Lung microvascular endothelial cell (primary cell): Measurements from ENCODE around the gene ANKRD33B. TPM values are rescaled to one million over a fixed set of nuclear protein-coding genes. Genes with fewer than 3 reads are reported as not detected.
"Not testable (repeated sequence)": the region's sequence is repeated elsewhere in the genome, so short reads cannot be mapped to it uniquely, and the experiment has no call there.

Experiments used
- DNase-seq, 2 donors: peaks; one replicate each; pipeline versions ENCODE4 v3.0.0 to v3.0.0-alpha.2; 2010; ENCODE audit warnings: low read depth in 2 of 2
- total RNA-seq: library from RNA; depleted of rRNA; stranded (reverse); fragments of >200 nt; gene quantifications from 2 replicates; pipeline ENCODE4 v1.2.1, GENCODE V29; 2014

ANKRD33B gene
- total RNA-seq, 1 donor from 2014 or later, result 1.4 TPM

DNA sequence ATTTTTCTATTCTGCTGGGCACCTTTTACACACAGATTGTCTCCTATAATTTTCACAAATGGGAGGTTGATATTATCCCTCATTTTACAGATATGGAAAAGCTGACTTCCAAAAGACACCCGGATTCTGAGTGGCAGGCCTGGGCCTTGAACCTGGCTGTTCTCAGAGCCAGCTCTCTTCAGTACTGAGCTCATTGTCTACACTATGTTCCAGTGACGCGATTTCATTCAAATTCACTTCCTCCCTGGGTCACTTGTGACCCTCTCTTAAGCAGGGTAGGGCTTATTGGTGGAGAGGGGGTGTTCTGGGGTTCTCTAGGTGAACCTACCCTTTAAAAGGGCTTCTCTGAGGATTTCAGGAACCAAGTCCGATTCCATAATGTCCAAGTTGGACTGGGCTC lies 70.2 kb downstream of the ANKRD33B start:
- peak; percentile 23 to 46 for DNase-seq

DNA sequence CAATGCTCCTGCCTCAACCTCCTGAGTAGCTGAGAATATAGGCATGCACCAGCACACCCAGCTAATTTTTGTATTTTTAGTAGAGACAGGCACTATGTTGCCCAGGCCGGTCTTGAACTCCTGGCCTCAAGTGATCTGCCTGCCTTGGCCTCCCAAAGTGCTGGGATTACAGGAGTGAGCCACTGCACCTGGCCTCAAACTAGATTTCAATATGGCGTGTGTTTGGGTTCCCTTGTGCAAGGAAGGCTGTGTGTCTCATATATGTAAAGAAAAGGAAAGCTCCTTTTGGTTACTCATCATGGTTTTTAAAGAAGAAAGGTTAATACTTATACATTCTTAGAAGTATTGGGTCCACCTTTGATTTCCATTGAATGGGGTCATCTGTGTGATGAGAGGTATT lies 70.7 kb downstream of the ANKRD33B start:
- DNase-seq, result no peak

DNA sequence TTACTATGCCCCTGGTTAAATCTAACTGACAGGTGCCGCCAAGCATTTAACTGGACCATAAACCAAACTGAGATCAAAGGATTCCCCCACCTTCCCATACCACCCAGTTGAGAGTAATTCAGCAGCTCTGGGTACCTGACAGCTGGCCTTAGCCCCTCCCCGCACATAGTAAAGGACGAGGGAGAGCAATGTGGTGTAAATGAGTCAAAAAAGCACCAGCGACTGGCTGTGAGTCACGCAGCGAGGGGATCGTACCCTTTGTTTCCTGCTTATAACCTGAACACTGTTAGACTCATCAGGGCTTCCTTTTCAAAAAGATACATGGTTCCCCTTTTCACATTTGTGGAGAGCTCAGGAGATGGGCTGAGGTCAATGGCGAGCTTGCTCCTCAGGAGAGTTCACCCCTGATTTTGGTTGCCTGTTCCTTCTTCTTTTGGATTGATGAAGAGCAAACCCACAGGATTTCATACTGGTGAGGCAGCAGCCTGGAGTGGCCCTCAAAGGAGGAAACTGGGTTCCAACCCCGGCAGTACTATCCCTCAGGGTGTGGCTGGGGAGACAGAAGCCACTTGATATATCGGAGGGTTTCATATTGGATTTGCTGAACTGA lies 71.5 kb downstream of the ANKRD33B start:
- peak; percentile 74 to 82 for DNase-seq

- DNase-seq, result no peak
These were observed 72.0 kb downstream of the ANKRD33B start for GRCh38 chr5:10635867-10636350.

DNA sequence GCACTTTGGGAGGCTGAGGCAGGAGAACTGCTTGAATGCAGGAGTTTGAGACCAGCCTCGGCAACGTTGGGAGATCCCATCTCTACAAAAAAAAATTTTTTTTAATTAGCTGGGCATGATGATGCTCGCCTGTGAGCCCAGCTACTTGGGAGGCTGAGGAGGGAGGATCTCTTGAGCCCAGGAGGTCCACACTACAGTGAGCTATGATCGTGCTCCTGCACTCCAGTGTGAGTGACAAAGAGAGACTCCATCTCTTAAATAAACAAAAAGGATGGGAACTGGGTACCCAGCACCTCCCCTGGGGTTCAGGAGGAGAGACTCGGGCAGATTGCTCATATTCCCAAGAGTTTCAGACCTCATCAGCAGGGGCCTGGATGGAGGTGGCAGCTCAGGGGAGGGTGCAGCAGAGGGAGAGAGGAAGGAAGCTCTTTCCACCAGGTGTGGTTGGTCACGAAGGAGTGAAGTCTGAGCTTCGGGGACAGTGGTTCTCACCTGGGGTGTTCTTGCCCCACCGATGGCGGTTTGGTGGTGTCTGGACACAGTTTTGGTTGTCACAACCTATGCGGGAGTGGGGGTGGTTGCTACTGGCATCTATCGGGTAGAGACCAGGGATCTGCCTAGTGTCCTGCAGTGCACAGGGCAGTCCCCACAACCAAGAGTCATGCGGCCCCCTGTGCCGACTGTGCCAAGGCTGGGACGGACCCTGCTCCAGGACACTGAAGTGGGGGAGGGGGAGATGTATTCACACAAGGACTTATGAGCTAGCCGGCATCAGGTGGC lies 72.7 kb downstream of the ANKRD33B start:
- no peak for DNase-seq

DNA sequence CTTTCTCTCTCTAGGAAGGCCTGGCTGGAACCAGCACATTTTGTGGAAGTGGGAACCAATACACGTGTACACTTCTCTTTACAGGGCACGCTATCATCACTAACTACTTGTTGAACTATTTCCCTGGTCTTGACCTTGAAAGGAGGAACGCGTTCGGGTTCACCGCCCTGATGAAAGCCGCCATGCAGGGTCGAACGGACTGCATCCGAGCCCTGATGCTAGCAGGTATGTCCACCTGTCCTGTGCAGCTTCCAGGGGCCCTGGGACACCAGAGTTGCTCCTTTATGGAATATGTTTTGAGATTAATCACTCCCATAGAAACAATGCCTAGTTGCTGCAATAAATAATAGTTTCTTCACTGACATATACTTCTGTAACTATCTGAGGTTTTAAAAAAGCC lies 74.1 kb downstream of the ANKRD33B start:
- no peak for DNase-seq

- DNase-seq, result not testable (repeated sequence)
These were observed 74.9 kb downstream of the ANKRD33B start for GRCh38 chr5:10638723-10639122.

DNA sequence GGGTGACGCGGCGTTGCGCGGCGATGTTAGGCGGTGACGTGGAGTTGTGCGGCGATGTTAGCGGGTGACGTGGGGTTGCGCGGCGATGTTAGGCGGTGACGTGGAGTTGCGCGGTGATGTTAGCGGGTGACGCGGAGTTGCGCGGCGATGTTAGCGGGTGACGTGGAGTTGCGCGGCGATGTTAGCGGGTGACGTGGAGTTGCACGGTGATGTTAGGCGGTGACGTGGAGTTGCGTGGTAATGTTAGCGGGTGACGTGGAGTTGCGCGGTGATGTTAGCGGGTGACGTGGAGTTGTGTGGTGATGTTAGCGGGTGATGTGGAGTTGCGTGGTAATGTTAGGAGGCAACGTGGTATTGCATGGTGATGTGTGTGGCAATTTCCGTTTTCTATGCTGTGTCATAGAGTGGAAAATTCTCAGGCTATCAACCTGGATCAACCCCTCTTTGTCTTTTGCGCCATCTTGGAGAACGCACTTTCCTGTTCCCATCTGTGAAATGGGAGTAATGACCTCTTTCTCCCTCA lies 76.0 kb downstream of the ANKRD33B start:
- DNase-seq, result no peak

DNA sequence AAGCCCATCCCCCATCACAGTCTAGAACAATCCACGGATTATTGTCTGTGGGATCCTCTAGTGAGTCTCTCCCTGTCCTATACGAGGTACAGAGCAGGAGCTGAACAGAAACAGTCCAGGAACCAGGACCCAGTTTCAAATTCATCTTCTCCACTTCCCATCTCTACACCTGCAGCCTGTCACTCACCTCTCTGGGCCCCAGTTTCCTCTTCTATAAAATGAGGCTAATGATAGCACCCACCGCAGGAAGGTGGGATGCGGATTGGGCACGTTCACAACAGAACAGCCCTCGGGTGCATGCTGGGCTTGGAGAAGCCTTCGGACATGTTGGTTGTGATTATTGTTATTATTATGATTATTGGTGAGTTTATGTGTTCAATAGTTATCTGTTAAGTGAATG lies 78.5 kb downstream of the ANKRD33B start:
- no peak for DNase-seq

DNA sequence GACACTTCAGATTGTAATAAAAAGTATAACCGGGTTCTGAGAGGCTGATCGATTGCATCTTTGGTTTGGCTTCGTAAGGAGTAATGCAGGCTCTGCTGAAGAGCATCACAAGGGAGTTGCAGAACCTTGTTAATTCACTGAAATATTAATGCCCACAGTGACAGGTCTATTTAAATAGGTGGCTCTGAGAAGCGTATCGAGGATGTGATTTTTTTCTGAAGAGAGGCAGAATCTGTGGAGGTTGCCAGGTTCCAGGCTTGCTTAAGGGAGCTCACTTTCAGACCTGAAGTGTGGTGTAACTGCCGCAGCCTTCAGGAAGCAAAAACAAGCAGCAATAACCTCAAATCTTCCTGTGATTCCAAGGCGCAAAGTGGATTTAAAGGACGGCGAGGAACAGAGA lies 80.3 kb downstream of the ANKRD33B start:
- no peak for DNase-seq

GRCh38 chr5:10645146-10645545 lies 81.3 kb downstream of the ANKRD33B start:
- DNase-seq, result peak in 1 of 2 donors; percentile 44

- no peak for DNase-seq
These were observed 81.8 kb downstream of the ANKRD33B start for GRCh38 chr5:10645671-10646070.

DNA sequence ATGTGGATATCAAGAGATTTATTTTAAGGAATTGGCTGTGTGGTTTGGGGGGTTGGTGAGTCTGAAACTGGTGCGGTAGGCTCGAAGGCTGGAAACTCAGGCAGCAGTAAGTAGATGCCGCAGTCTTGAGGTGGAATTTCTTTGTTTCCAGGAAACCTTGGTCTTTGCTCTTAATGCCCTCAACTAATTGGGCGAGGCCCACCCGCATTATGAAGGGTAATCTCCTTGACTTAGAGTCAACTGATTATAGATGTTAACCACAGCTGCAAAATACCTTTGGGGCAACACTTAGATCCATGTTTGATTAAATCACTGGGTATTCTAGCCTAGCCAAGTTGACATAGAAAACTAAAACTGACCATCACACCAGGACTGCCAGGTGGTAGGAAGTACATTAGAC lies 83.8 kb downstream of the ANKRD33B start:
- DNase-seq, result no peak

DNA sequence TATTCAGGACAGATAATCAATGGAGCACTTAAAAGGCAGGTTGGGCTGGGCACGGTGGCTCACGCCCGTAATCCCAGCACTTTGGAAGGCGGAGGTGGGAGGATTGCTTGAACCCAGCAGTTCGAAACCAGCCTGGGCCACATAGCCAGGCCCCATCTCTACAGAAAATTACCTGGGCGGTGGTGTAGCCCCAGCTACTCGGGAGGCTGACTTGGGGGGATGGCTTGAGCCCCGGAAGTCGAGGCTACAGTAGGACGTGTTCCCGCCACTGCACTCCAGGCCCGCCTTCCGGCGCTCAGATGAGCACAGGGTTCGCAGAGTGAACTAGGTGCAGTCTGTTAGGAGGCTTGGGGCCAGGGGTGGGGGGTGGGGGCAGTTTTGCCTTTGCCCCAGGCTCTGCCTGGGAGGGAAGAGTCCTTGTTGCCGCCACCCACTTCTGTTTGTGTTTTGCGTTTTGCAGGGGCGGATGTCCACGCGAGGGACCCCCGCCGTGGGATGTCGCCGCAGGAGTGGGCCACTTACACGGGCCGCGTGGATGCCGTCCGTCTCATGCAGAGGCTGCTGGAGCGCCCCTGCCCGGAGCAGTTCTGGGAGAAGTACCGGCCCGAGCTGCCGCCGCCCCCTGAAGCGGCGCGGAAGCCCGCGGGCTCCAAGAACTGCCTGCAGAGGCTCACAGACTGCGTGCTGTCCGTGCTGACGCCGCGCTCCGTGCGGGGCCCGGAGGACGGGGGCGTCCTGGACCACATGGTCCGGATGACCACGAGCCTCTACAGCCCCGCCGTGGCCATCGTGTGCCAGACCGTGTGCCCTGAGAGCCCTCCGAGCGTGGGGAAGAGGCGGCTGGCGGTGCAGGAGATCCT lies 85.2 kb downstream of the ANKRD33B start:
- DNase-seq, result no peak

GRCh38 chr5:10649666-10650380 lies 86.0 kb downstream of the ANKRD33B start:
- DNase-seq, result no peak

DNA sequence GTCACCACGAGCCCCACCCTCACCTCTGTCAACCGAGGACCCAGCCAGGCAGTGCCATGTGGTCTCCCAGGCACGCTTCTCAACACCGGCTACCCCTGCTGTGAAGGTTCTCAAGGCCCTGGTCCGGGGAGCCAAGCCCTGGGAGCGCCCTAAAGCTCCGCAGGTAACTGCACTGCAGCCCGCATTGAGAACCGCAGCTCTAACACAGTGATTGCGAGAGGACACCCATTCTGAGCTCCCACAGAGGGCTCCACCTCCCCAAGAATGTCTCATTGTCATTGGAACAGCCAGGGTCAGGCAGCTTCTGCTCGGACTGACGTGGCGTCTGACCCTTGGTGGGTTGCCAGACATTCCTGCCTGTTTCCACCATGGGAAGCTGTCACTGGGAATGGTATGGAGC lies 88.3 kb downstream of the ANKRD33B start:
- DNase-seq, result peak; percentile 61 to 91

DNA sequence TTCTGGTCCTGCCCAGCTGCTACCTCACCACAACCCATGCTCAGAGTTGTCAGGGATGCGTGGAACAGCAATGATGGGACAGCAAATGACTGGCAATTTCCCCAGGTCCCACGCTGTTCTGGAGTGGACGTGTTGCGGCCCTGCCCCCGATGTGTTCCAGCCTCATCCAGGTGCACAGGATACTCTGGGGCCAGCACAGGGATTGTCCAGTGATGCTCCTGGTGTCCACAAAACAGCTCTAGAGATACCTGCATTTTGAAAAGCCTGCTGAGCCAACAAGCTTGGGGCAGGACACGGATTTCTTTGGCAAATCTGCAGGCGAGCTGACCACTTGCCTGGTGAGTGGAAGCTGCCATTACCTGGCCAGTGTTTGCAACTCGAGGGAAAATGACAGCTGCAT lies 88.7 kb downstream of the ANKRD33B start:
- DNase-seq, result no peak

DNA sequence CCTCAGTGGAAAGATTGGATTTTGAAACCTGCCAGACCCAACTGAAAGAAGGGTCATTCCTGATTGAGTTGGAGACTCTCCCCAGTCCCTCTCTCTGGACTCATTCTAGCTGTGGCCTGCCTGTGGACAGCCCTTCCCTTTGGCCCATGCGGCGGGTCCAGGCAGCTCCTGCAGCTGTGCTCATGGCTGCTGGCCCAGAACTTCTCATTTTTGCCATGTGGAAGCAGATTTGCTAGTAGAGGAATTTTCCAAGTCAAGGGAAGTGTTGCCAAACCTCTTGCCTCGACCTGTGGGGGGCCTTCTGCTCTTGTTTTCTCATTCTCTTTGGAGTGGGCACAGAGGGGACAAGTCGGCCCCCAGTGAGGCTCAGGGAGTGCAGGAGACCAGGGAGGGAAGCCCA lies 89.2 kb downstream of the ANKRD33B start:
- DNase-seq, result peak in 1 of 2 donors; percentile 55

- no peak for DNase-seq
These were observed 90.0 kb downstream of the ANKRD33B start for GRCh38 chr5:10653751-10654400.

GRCh38 chr5:10654566-10654965 lies 90.7 kb downstream of the ANKRD33B start:
- DNase-seq, result no peak
